H9 (cell line): ENCODE measurements around the gene PRKD3. TPM values are rescaled to one million over a fixed set of nuclear protein-coding genes. Genes with fewer than 3 reads are reported as not detected.

Experiments
- DNase-seq: peaks from one replicate; pipeline ENCODE4 v3.0.0-alpha.2; 2017
- H2AFZ ChIP-seq: one replicate; pipeline ENCODE4 v1.6.1; 2013; ENCODE audit warnings: mild to moderate bottlenecking, low read length, control low read depth, moderate library complexity
- H2AK5ac ChIP-seq: 2 replicates; pipeline ENCODE4 v1.6.1; 2013; ENCODE audit warnings: low read length, control low read depth, mixed read lengths; ENCODE audit not compliant: insufficient read length
- H2BK120ac ChIP-seq: one replicate; pipeline ENCODE4 v1.6.1; 2013; ENCODE audit warnings: low read depth, mild to moderate bottlenecking, low read length, control low read depth, inconsistent platforms; ENCODE audit not compliant: poor library complexity, severe bottlenecking
- H2BK12ac ChIP-seq: 2 replicates; pipeline ENCODE4 v1.6.1; 2013; ENCODE audit warnings: low read length, control low read depth, mixed read lengths, low read depth; ENCODE audit not compliant: insufficient read length
- H2BK15ac ChIP-seq: 2 replicates; pipeline ENCODE4 v1.6.1; 2013; ENCODE audit warnings: low read depth, low read length, control low read depth
- H2BK20ac ChIP-seq: one replicate; pipeline ENCODE4 v1.6.1; 2013; ENCODE audit warnings: low read depth, mild to moderate bottlenecking, low read length, control low read depth, inconsistent platforms; ENCODE audit not compliant: poor library complexity, severe bottlenecking
- H2BK5ac ChIP-seq: 2 replicates; pipeline ENCODE4 v1.6.1; 2013; ENCODE audit warnings: low read length, control low read depth, mixed read lengths; ENCODE audit not compliant: insufficient read length
- H3K14ac ChIP-seq: 2 replicates; pipeline ENCODE4 v1.6.1; 2013; ENCODE audit warnings: low read length, control low read depth; ENCODE audit not compliant: insufficient read depth
- H3K18ac ChIP-seq: 2 replicates; pipeline ENCODE4 v1.6.1; 2013; ENCODE audit warnings: low read depth, mild to moderate bottlenecking, mixed read lengths, low read length, control low read depth; ENCODE audit not compliant: insufficient read length
- H3K23ac ChIP-seq: 2 replicates; pipeline ENCODE4 v1.6.1; 2013; ENCODE audit warnings: low read length, control low read depth, mixed read lengths, low read depth; ENCODE audit not compliant: insufficient read length
- H3K23me2 ChIP-seq: 2 replicates; pipeline ENCODE4 v1.6.1; 2013; ENCODE audit warnings: low read depth, mild to moderate bottlenecking, mixed read lengths, low read length, control low read depth; ENCODE audit not compliant: insufficient read length, poor library complexity, severe bottlenecking
- H3K27ac ChIP-seq: 2 replicates; pipeline ENCODE4 v1.5.1; 2013; ENCODE audit warnings: low read length, control low read depth, mixed read lengths, low read depth; ENCODE audit not compliant: insufficient read length
- H3K27me3 ChIP-seq: 2 replicates; pipeline ENCODE4 v1.6.1; 2013; ENCODE audit warnings: low read length, control low read depth, inconsistent platforms; ENCODE audit not compliant: insufficient read depth
- H3K4ac ChIP-seq: 2 replicates; pipeline ENCODE4 v1.6.1; 2013; ENCODE audit warnings: low read depth, mild to moderate bottlenecking, control low read depth, inconsistent platforms, low read length, moderate library complexity
- H3K4me1 ChIP-seq: 2 replicates; pipeline ENCODE4 v1.6.1; 2013; ENCODE audit warnings: low read length, control low read depth, inconsistent platforms; ENCODE audit not compliant: insufficient read depth
- H3K4me2 ChIP-seq: 2 replicates; pipeline ENCODE4 v1.6.1; 2013; ENCODE audit warnings: low read length, control low read depth, mixed read lengths; ENCODE audit not compliant: insufficient read length, insufficient read depth
- H3K56ac ChIP-seq: 2 replicates; pipeline ENCODE4 v1.6.1; 2013; ENCODE audit warnings: low read depth, mild to moderate bottlenecking, mixed read lengths, low read length, control low read depth; ENCODE audit not compliant: insufficient read length
- H3K79me1 ChIP-seq: 2 replicates; pipeline ENCODE4 v1.6.1; 2013; ENCODE audit warnings: low read depth, mild to moderate bottlenecking, moderate library complexity, low read length, control low read depth, inconsistent platforms; ENCODE audit not compliant: insufficient read depth, poor library complexity, severe bottlenecking
- H3K79me2 ChIP-seq: 2 replicates; pipeline ENCODE4 v1.6.1; 2013; ENCODE audit warnings: low read length, control low read depth, inconsistent platforms; ENCODE audit not compliant: insufficient read depth
- H3K9ac ChIP-seq: 2 replicates; pipeline ENCODE4 v1.6.1; 2013; ENCODE audit warnings: low read length, control low read depth, mixed read lengths; ENCODE audit not compliant: insufficient read length; ENCODE audit errors: extremely low read depth
- H3K9me3 ChIP-seq: one replicate; pipeline ENCODE4 v1.6.1; 2013; ENCODE audit warnings: low read depth, low read length, inconsistent platforms; ENCODE audit not compliant: control insufficient read depth
- H3T11ph ChIP-seq: one replicate; pipeline ENCODE4 v1.6.1; 2013; ENCODE audit warnings: mild to moderate bottlenecking, low read length, control low read depth, inconsistent platforms
- H4K20me1 ChIP-seq: one replicate; pipeline ENCODE4 v1.6.1; 2013; ENCODE audit not compliant: control insufficient read depth, insufficient read length, insufficient read depth
- H4K5ac ChIP-seq: 2 replicates; pipeline ENCODE4 v1.6.1; 2013; ENCODE audit warnings: low read depth, mild to moderate bottlenecking, mixed read lengths, low read length, control low read depth; ENCODE audit not compliant: insufficient read length
- H4K8ac ChIP-seq: replicated peaks from 2 replicates; pipeline ENCODE4 v1.6.1; 2013; ENCODE audit warnings: low read length, control low read depth, mixed read lengths, low read depth; ENCODE audit not compliant: insufficient read length
- H4K91ac ChIP-seq: 2 replicates; pipeline ENCODE4 v1.6.1; 2013; ENCODE audit warnings: low read depth, mild to moderate bottlenecking, moderate library complexity, mixed read lengths, low read length, control low read depth; ENCODE audit not compliant: insufficient read length
- H3K27ac Mint-ChIP-seq, 3 experiments: 2 replicates in 2 of 3; 3 replicates in 1 of 3; pipeline ENCODE4 v1.8.0; 2020 to 2021; ENCODE audit warnings: mixed read lengths in 3 of 3, mild to moderate bottlenecking in 1 of 3, moderate library complexity in 1 of 3
- H3K27me3 Mint-ChIP-seq: 2 replicates; pipeline ENCODE4 v1.8.0; 2021; ENCODE audit warnings: low read depth, mild to moderate bottlenecking, moderate library complexity, mixed read lengths
- H3K36me3 Mint-ChIP-seq, 3 experiments: 2 replicates in 2 of 3; 3 replicates in 1 of 3; pipeline ENCODE4 v1.8.0; 2020 to 2021; ENCODE audit warnings: low read depth in 3 of 3, mixed read lengths in 3 of 3; ENCODE audit not compliant: insufficient read depth in 1 of 3
- H3K4me1 Mint-ChIP-seq, 2 experiments: 2 replicates each; pipeline ENCODE4 v1.8.0; 2020; ENCODE audit warnings: mixed read lengths in 2 of 2
- H3K4me3 Mint-ChIP-seq, 2 experiments: 2 replicates in 1 of 2; 3 replicates in 1 of 2; pipeline ENCODE4 v1.8.0; 2020 to 2021; ENCODE audit warnings: mild to moderate bottlenecking in 2 of 2, mixed read lengths in 2 of 2, moderate library complexity in 1 of 2
- H3K9me3 Mint-ChIP-seq, 2 experiments: 2 replicates in 1 of 2; 3 replicates in 1 of 2; pipeline ENCODE4 v1.8.0; 2020; ENCODE audit warnings: mild to moderate bottlenecking in 2 of 2, mixed read lengths in 2 of 2, moderate library complexity in 1 of 2
- CTCF ChIP-seq: fragments of 200-600 bp; sonication (generic); conservative IDR thresholded peaks from 3 replicates; pipeline ENCODE4 v1.8.0; 2021; ENCODE audit warnings: antibody characterized with exemption, mild to moderate bottlenecking
- WGBS: extraction: QIAGEN DNeasy Blood & Tissue Kit; methylation state at CpG from one replicate; pipeline ENCODE4 v1.1.7; 2013; ENCODE audit warnings: missing lambda C conversion rate, low lambda C conversion rate, mixed read lengths; ENCODE audit not compliant: insufficient read length; ENCODE audit errors: extremely low coverage; 5-methylcytosine and 5-hydroxymethylcytosine counted together
- total RNA-seq: library from RNA; stranded (reverse); gene quantifications from 2 replicates; pipeline ENCODE4 v1.2.1, GENCODE V29; 2021

The PRKD3 gene
- total RNA-seq, 1 experiment from 2014 or later, result 63.3 TPM

- no peak for DNase-seq
- no peak for TF ChIP-seq CTCF
These were observed 42.1 kb upstream of the PRKD3 start for GRCh38 chr2:37366773-37367172.

More at GRCh38 chr2:37366773-37367172, 42.1 kb upstream of the PRKD3 start:
- H3K14ac ChIP-seq, result no peak overlapping the region
- H4K5ac ChIP-seq, result no peak overlapping the region
- H3K9me3 ChIP-seq, result no peaks in the 10 kb centered on the region
- H2BK20ac ChIP-seq, result no peak overlapping the region
- no peaks in the 10 kb centered on the region for H3K4me1 Mint-ChIP-seq
- no peaks in the 10 kb centered on the region for H3K27me3 Mint-ChIP-seq
- H3K4me3 Mint-ChIP-seq, result no peak overlapping the region
- no peak overlapping the region for H3T11ph ChIP-seq
- no peaks in the 10 kb centered on the region for H3K79me1 ChIP-seq
- WGBS, result no CpG with 5 or more reads among the region's 4 CpGs
- H3K27ac Mint-ChIP-seq, result no peak overlapping the region
- H4K8ac ChIP-seq, result no peak overlapping the region
- H3K4me1 ChIP-seq, result no peaks in the 10 kb centered on the region; the same call in 1 of the 2 replicates
- H2AK5ac ChIP-seq, result no peak overlapping the region
- H3K56ac ChIP-seq, result no peak overlapping the region
- H3K9ac ChIP-seq, result no peak overlapping the region
- no peak overlapping the region for H4K91ac ChIP-seq
- H2AFZ ChIP-seq, result no peak overlapping the region
- H3K27ac ChIP-seq, result no peak overlapping the region
- no peaks in the 10 kb centered on the region for H3K23me2 ChIP-seq
- no peaks in the 10 kb centered on the region for H3K27me3 ChIP-seq
- no peaks in the 10 kb centered on the region for H4K20me1 ChIP-seq
- no peaks in the 10 kb centered on the region for H3K79me2 ChIP-seq
- H2BK12ac ChIP-seq, result no peak overlapping the region
- H3K18ac ChIP-seq, result no peak overlapping the region
- no peak overlapping the region for H3K4ac ChIP-seq
- no peak overlapping the region for H3K23ac ChIP-seq
- H2BK120ac ChIP-seq, result no peak overlapping the region
- no peaks in the 10 kb centered on the region for H3K36me3 Mint-ChIP-seq
- H2BK15ac ChIP-seq, result no peak overlapping the region
- no peak overlapping the region for H3K4me2 ChIP-seq
- H2BK5ac ChIP-seq, result no peak overlapping the region
- no peaks in the 10 kb centered on the region for H3K9me3 Mint-ChIP-seq
